ENCODE measurements around the gene SLC7A4. TPM values are rescaled to one million over a fixed set of nuclear protein-coding genes. Genes with fewer than 3 reads are reported as not detected.

SLC7A4 gene
- total RNA-seq, 1 donor from 2014 or later = 0.59 TPM

- Mint-ChIP-seq H3K9me3 (ENCODE audit: unreplicated experiment) (peaks cover 9% of the 10 kb centered on the region), H3K27me3 (ENCODE audit: unreplicated experiment) (peaks cover 14% of the 10 kb centered on the region), H3K27ac (ENCODE audit: unreplicated experiment) (no peak overlapping the region), H3K36me3 (ENCODE audit: unreplicated experiment) (no peaks in the 10 kb centered on the region), H3K4me1 (ENCODE audit: low read depth, unreplicated experiment) (peaks cover 2% of the 10 kb centered on the region), H3K4me3 (ENCODE audit: unreplicated experiment) (no peak overlapping the region)
- no peak for DNase-seq
- TF ChIP-seq CTCF (IDR thresholded peaks at IDR 0.05; ENCODE audit: partially characterized antibody, unreplicated experiment) = no peak
Measured at GRCh38 chr22:21034989-21035388, 2.6 kb upstream of the SLC7A4 start.

- TF ChIP-seq CTCF (IDR thresholded peaks at IDR 0.05; ENCODE audit: partially characterized antibody, unreplicated experiment) = no peak
- peaks cover 14% of the 10 kb centered on the region for H3K27me3 Mint-ChIP-seq (ENCODE audit: unreplicated experiment)
- H3K9me3 Mint-ChIP-seq (ENCODE audit: unreplicated experiment) = peaks cover 12% of the 10 kb centered on the region
- H3K4me1 Mint-ChIP-seq (ENCODE audit: low read depth, unreplicated experiment) = peaks cover 8% of the 10 kb centered on the region
- H3K36me3 Mint-ChIP-seq (ENCODE audit: unreplicated experiment) = no peaks in the 10 kb centered on the region
- H3K27ac Mint-ChIP-seq (ENCODE audit: unreplicated experiment) = no peak overlapping the region
- H3K4me3 Mint-ChIP-seq (ENCODE audit: unreplicated experiment) = no peak overlapping the region
- no peak for DNase-seq
Measured at GRCh38 chr22:21033895-21034294, 1.5 kb upstream of the SLC7A4 start.

- no peak for TF ChIP-seq CTCF (IDR thresholded peaks at IDR 0.05; ENCODE audit: partially characterized antibody, unreplicated experiment)
- no peak overlapping the region for H3K27ac Mint-ChIP-seq (ENCODE audit: unreplicated experiment)
- H3K27me3 Mint-ChIP-seq (ENCODE audit: unreplicated experiment) = peaks cover 12% of the 10 kb centered on the region
- H3K36me3 Mint-ChIP-seq (ENCODE audit: unreplicated experiment) = no peaks in the 10 kb centered on the region
- DNase-seq = no peak
- H3K9me3 Mint-ChIP-seq (ENCODE audit: unreplicated experiment) = peaks cover 12% of the 10 kb centered on the region
- no peak overlapping the region for H3K4me3 Mint-ChIP-seq (ENCODE audit: unreplicated experiment)
- peaks cover 6% of the 10 kb centered on the region for H3K4me1 Mint-ChIP-seq (ENCODE audit: low read depth, unreplicated experiment)
Measured at GRCh38 chr22:21032868-21033688, 717 bp upstream of the SLC7A4 start.

- DNase-seq = no peak
- Mint-ChIP-seq H3K4me1 (ENCODE audit: low read depth, unreplicated experiment) (peaks cover 11% of the 10 kb centered on the region), H3K27me3 (ENCODE audit: unreplicated experiment) (peaks cover 12% of the 10 kb centered on the region), H3K27ac (ENCODE audit: unreplicated experiment) (no peak overlapping the region), H3K36me3 (ENCODE audit: unreplicated experiment) (no peaks in the 10 kb centered on the region), H3K4me3 (ENCODE audit: unreplicated experiment) (no peak overlapping the region), H3K9me3 (ENCODE audit: unreplicated experiment) (peaks cover 12% of the 10 kb centered on the region)
- no peak for TF ChIP-seq CTCF (IDR thresholded peaks at IDR 0.05; ENCODE audit: partially characterized antibody, unreplicated experiment)
Measured at GRCh38 chr22:21031545-21032036, 770 bp downstream of the SLC7A4 start.
